K562 (cell line): Measurements from ENCODE around the gene SLC36A1. TPM values are rescaled to one million over a fixed set of nuclear protein-coding genes. Genes with fewer than 3 reads are reported as not detected.

Source experiments
- ATAC-seq: fragments of 200-7000 bp; cut with Tn5 transposase; 3 replicates; pipeline ENCODE4 v1.9.1; 2020; ENCODE audit warnings: moderate library complexity
- BruUV-seq: library from RNA; stranded (reverse); fragments of 400-500 nt; replicated peaks from 2 replicates; lab custom pipeline; 2021; lab: Mats Ljungman, UMichigan
- CTCF ChIA-PET: fragments of 300-600 bp; formaldehyde crosslinking; extraction: SDS; loops from one replicate; lab custom pipeline; 2021; ENCODE audit warnings: low intra/inter-chr PET ratio; lab: Yijun Ruan, JAX
- POLR2A ChIA-PET: fragments of 300-600, 350-650 bp; sonication (Branson Sonifier 250); formaldehyde crosslinking; extraction: SDS; loops from one replicate; lab custom pipeline; 2021; ENCODE audit warnings: antibody characterized with exemption, inconsistent platforms; lab: Yijun Ruan, JAX
- DNase-seq, 4 experiments: peaks; one replicate each; pipeline versions ENCODE4 v3.0.0 to v3.0.0-alpha.2; 2011 to 2018; ENCODE audit warnings: low spot score in 3 of 4, mixed read lengths in 3 of 4; ENCODE audit errors: extremely low read depth in 1 of 4
- FAIRE-seq: peaks from 2 replicates; lab custom pipeline; 2011; peaks lifted over from hg19 to GRCh38; lab: Jason Lieb, UNC
- H2AFZ ChIP-seq: 2 replicates; pipeline ENCODE4 v1.6.0; 2011; ENCODE audit warnings: low read depth, low read length, control low read depth, inconsistent platforms
- H3K27ac ChIP-seq: fragments of 200-600 bp; 3 replicates; pipeline ENCODE4 v1.8.0; 2011; ENCODE audit warnings: low read depth, mild to moderate bottlenecking, control low read depth, inconsistent platforms, low read length, moderate library complexity, mixed read lengths; ENCODE audit errors: extremely low read depth
- H3K27me3 ChIP-seq, 2 experiments: fragments of 300-600 bp in 1 of 2; 2 replicates in 1 of 2; 3 replicates in 1 of 2; pipeline versions ENCODE4 v1.6.0 to v1.8.0; 2011; ENCODE audit warnings: inconsistent platforms in 2 of 2, low read length in 2 of 2, mild to moderate bottlenecking in 1 of 2, mixed read lengths in 1 of 2, moderate library complexity in 1 of 2; ENCODE audit not compliant: control insufficient read depth in 2 of 2, insufficient read depth in 2 of 2
- H3K36me3 ChIP-seq: fragments of 300-600 bp; 3 replicates; pipeline ENCODE4 v1.8.0; 2011; ENCODE audit warnings: mild to moderate bottlenecking, low read length, inconsistent platforms; ENCODE audit not compliant: control insufficient read depth, insufficient read depth
- H3K4me1 ChIP-seq, 2 experiments: fragments of 200-600 bp in 1 of 2; replicated peaks in 1 of 2; 2 replicates in 1 of 2; 3 replicates in 1 of 2; pipeline versions ENCODE4 v1.5.1 to v1.8.0; 2011; ENCODE audit warnings: inconsistent platforms in 2 of 2, low read length in 2 of 2, mild to moderate bottlenecking in 1 of 2, mixed read lengths in 1 of 2, moderate library complexity in 1 of 2; ENCODE audit not compliant: control insufficient read depth in 2 of 2, insufficient read depth in 2 of 2
- H3K4me2 ChIP-seq: 2 replicates; pipeline ENCODE4 v1.6.1; 2011; ENCODE audit warnings: low read length, control low read depth, inconsistent platforms, mixed read lengths; ENCODE audit not compliant: insufficient read depth
- H3K4me3 ChIP-seq: fragments of 200-600 bp; sonication (generic), shearing (Covaris generic); 2 replicates; pipeline ENCODE4 v1.5.1; 2016; ENCODE audit warnings: control low read depth, inconsistent platforms
- H3K79me2 ChIP-seq: fragments of 200-600 bp; 3 replicates; pipeline ENCODE4 v1.8.0; 2011; ENCODE audit warnings: low read length, inconsistent platforms; ENCODE audit not compliant: control insufficient read depth, insufficient read depth
- H3K9ac ChIP-seq, 2 experiments: 2 replicates each; pipeline versions ENCODE4 v1.6.0 to v1.6.1; 2011; ENCODE audit warnings: low read depth in 2 of 2, low read length in 2 of 2, control low read depth in 1 of 2, inconsistent platforms in 1 of 2, mild to moderate bottlenecking in 1 of 2, mixed read lengths in 1 of 2; ENCODE audit not compliant: insufficient read depth in 1 of 2
- H3K9me1 ChIP-seq: one replicate; pipeline ENCODE4 v1.6.0; 2011; ENCODE audit warnings: inconsistent platforms, mild to moderate bottlenecking, low read length, moderate library complexity; ENCODE audit not compliant: control insufficient read depth, insufficient read depth
- H3K9me3 ChIP-seq: replicated peaks from 2 replicates; pipeline ENCODE4 v1.5.1; 2011; ENCODE audit warnings: low read depth, low read length, inconsistent platforms; ENCODE audit not compliant: control insufficient read depth, insufficient read depth
- H4K20me1 ChIP-seq: replicated peaks from 2 replicates; pipeline ENCODE4 v1.6.1; 2011; ENCODE audit warnings: low read length, inconsistent platforms, mixed read lengths; ENCODE audit not compliant: control insufficient read depth, insufficient read depth
- BCLAF1 ChIP-seq, 2 experiments: fragments of 450-650 bp in 1 of 2; IDR thresholded peaks; 2 replicates each; pipeline ENCODE4 v1.6.1; 2011 to 2017; ENCODE audit warnings: low read depth in 2 of 2, antibody characterized with exemption in 1 of 2, borderline replicate concordance in 1 of 2, low read length in 1 of 2, mild to moderate bottlenecking in 1 of 2, mixed read lengths in 1 of 2; ENCODE audit not compliant: control insufficient read depth in 1 of 2
- RFX1 ChIP-seq: fragments of 450-650 bp; IDR thresholded peaks from 2 replicates; pipeline ENCODE4 v1.6.1; 2016; ENCODE audit warnings: mild to moderate bottlenecking, moderate library complexity
- ZBTB7A ChIP-seq: IDR thresholded peaks from 2 replicates; pipeline ENCODE4 v1.6.1; 2011; ENCODE audit warnings: low read depth, mild to moderate bottlenecking, low read length, moderate library complexity, borderline replicate concordance; ENCODE audit not compliant: control insufficient read depth
- ZNF354B ChIP-seq: fragments of 250-450 bp; sonication (Bioruptor Pico); IDR thresholded peaks from 2 replicates; pipeline ENCODE4 v1.4.0; 2020
- WGBS: fragments of 100-300 bp; shearing (Covaris generic); methylation state at CpG from one replicate; pipeline ENCODE4 v1.1.6; 2016; ENCODE audit warnings: low coverage, mixed read lengths; ENCODE audit not compliant: insufficient coverage; ENCODE audit errors: missing lambda C conversion rate; 5-methylcytosine and 5-hydroxymethylcytosine counted together
- in situ Hi-C: fragments of 300-500 bp; cut with MboI; formaldehyde crosslinking; loops from 4 replicates; pipeline ENCODE4 v1.15.0; 2018; ENCODE audit warnings: inconsistent platforms, mixed read lengths
- intact Hi-C: fragments of 100-400 bp; cut with micrococcal nuclease; formaldehyde crosslinking; loops from 2 replicates; pipeline ENCODE4 v1.14.2; 2022
- polyA plus RNA-seq, 8 experiments: library from polyadenylated mRNA; depleted of rRNA in 4 of 8; stranded (reverse) in 5 of 8; unstranded in 3 of 8; fragments of >200 nt; fragmentation: Nextera tagmentation in 2 of 8; fragmentation: Illumina TruSeq in 1 of 8; extraction: Ambion mirVana in 2 of 8; extraction: Trizol in 1 of 8; gene quantifications; 2 replicates each; pipeline versions ENCODE4 v1.2.1 to v1.2.3, GENCODE V29; 2011 to 2014; ENCODE audit warnings: inconsistent platforms in 1 of 8, missing spikeins in 1 of 8
- total RNA-seq, 7 experiments: library from RNA; depleted of rRNA in 6 of 7; stranded (reverse); fragments of >200 nt in 6 of 7; fragmentation: Illumina TruSeq in 2 of 7; extraction: Trizol in 2 of 7; gene quantifications; 2 replicates each; pipeline versions ENCODE4 v1.2.1 to v1.2.3, GENCODE V29; 2011 to 2021; ENCODE audit warnings: low replicate concordance in 1 of 7

SLC36A1 gene
- total and polyA plus RNA-seq, 9 of the 15 experiments (the other 6 are each of a cell fraction or from before 2014, with no cell fraction given) = 1.6 to 8.4 (median 4.6) TPM

- Histone ChIP-seq H2AFZ (no peak overlapping the region), H4K20me1 (no peaks in the 10 kb centered on the region; the same call in 1 of the 2 replicates), H3K27ac (no peak overlapping the region), H3K9me3 (no peaks in the 10 kb centered on the region), H3K79me2 (no peaks in the 10 kb centered on the region), H3K9me1 (no peaks in the 10 kb centered on the region), H3K36me3 (no peaks in the 10 kb centered on the region), H3K4me1 (no peaks in the 10 kb centered on the region; a peak in 1 of 5 replicates), H3K27me3 (peaks cover 8 to 21% of the 10 kb centered on the region in 2 experiments; a peak in 2 of 5 replicates), H3K9ac (no peak overlapping the region), H3K4me2 (no peak overlapping the region), H3K4me3 (no peak overlapping the region)
- no TSS peak for BruUV-seq
- intact Hi-C loops (no loop called here), in situ Hi-C loops (no loop called here)
- under 1% methylated on average over 11 of the region's 11 CpGs for WGBS
- TF ChIP-seq BCLAF1 (IDR thresholded peaks at IDR 0.05; ENCODE audit: borderline replicate concordance in 1 of 2, control insufficient read depth in 1 of 2, low read depth in 2 of 2, low read length in 1 of 2) (no peak), RFX1 (peak; percentile 31), ZBTB7A (no peak), ZNF354B (no peak)
- FAIRE-seq (no peak), ATAC-seq (no peak), DNase-seq (no peak)
- POLR2A ChIA-PET = no interaction called here
- CTCF ChIA-PET = no interaction called here
Measured at GRCh38 chr5:151534350-151534749, 86.9 kb downstream of the SLC36A1 start.
